ENCODE results near the gene KIF1A.

GRCh38 chr2:240864475-240864874 lies 44.5 kb upstream of the KIF1A start:
- TF ChIP-seq POLR2AphosphoS5 (IDR thresholded peaks at IDR 0.05; ENCODE audit: low read depth, low read length) (no peak), POLR2A (IDR thresholded peaks at IDR 0.05; ENCODE audit: low read depth, low read length) (no peak)
